GM12892 (cell line): Measurements from ENCODE around the gene RLN3.
"Not testable (repeated sequence)": the region's sequence is repeated elsewhere in the genome, so short reads cannot be mapped to it uniquely, and the experiment has no call there.

Experiments used
- DNase-seq: peaks from one replicate; pipeline ENCODE4 v3.0.0; 2011; ENCODE audit not compliant: insufficient read length
- FAIRE-seq: peaks from 2 replicates; lab custom pipeline; 2011; peaks lifted over from hg19 to GRCh38; lab: Jason Lieb, UNC
- POLR2A ChIP-seq: IDR thresholded peaks from 2 replicates; pipeline ENCODE4 v1.6.1; 2011; ENCODE audit warnings: low read depth, low read length, control low read depth
- POLR2AphosphoS5 ChIP-seq: IDR thresholded peaks from 2 replicates; pipeline ENCODE4 v1.6.1; 2011; ENCODE audit warnings: low read depth, low read length, control low read depth
- TAF1 ChIP-seq: IDR thresholded peaks from 2 replicates; pipeline ENCODE4 v1.6.1; 2011; ENCODE audit warnings: low read depth, mild to moderate bottlenecking, control low read depth, low read length, borderline replicate concordance

Gene RLN3

DNA sequence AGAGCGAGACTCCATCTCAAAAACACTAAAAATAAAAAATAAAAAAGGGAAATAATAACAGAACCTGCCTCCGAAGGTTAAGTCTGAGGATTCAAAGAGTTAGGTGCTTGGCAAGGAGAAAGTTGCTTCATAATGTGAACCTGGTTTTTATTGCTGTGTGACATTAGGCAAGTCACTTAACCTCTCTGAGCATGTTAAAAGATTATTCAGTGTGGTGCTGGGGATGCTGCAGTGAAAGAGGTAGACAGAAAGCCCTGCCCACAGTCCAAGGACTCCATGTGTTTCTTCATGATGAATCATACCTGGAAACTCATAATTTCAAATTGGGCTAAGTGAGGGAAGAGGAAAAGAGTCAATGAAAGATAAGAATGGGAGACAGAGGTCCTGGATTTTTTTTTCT is 6.0 kb downstream of the RLN3 start:
- TF ChIP-seq POLR2AphosphoS5 (no peak), POLR2A (no peak), TAF1 (no peak)
- DNase-seq, result no peak
- FAIRE-seq, result no peak

DNA sequence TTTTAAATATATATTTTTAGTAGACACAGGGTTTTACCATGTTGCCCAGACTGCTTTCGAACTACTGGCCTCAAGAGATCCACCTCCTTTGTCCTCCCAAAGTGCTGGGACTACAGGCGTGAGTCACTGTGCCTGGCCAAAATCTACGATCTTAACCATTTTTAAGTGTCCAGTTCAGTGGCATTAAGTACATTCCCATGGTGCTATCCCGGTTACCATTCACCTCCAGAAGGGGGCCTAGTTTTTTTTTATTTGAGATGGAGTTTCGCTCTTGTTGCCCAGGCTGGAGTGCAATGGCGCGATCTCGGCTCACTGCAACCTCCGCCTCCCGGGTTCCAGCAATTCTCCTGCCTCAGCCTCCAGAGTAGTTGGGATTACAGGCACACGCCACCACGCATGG is 7.2 kb downstream of the RLN3 start:
- not testable (repeated sequence) for DNase-seq, FAIRE-seq

DNA sequence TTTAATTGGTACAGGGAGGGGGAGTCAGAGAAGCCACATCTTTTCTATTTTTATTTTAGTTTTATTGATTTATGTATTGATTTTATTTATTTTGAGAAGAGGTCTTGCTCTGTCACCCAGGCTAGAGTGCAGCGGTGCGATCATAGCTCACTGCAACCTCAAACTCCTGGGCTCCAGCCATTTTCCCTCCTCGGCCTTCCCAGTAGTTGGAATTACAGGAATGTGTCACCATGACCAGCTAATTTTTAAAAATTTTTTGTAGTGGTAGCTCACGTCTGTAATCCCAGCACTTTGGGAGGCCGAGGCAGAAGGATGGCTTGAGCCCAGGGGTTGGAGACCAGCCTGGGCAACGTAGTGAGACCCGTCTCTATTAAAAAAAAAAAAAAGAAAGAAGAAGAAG is 7.8 kb downstream of the RLN3 start:
- DNase-seq (no peak), FAIRE-seq (no peak)
- TF ChIP-seq TAF1 (no peak), POLR2A (no peak), POLR2AphosphoS5 (no peak)

DNA sequence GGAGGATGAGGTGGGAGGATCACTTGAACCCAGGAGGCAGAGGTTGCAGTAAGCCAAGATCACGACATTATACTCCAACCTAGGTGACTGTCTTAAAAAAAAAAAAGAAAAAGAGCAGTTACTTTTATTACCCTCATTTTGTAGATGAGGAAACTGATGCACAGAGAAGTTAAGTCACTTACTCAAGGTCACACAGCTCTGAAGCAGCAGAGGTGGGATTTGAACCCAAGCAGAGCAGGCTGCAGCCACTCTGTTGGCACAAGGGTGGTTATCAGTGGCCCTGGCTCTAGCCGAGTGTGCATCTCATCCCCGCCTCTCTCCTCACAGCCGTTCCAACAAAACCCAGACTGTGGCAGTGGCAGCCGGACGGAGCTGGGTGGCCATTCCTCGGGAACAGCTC is 11.2 kb downstream of the RLN3 start:
- DNase-seq (no peak), FAIRE-seq (no peak)
- TF ChIP-seq TAF1 (no peak), POLR2AphosphoS5 (no peak), POLR2A (no peak)

DNA sequence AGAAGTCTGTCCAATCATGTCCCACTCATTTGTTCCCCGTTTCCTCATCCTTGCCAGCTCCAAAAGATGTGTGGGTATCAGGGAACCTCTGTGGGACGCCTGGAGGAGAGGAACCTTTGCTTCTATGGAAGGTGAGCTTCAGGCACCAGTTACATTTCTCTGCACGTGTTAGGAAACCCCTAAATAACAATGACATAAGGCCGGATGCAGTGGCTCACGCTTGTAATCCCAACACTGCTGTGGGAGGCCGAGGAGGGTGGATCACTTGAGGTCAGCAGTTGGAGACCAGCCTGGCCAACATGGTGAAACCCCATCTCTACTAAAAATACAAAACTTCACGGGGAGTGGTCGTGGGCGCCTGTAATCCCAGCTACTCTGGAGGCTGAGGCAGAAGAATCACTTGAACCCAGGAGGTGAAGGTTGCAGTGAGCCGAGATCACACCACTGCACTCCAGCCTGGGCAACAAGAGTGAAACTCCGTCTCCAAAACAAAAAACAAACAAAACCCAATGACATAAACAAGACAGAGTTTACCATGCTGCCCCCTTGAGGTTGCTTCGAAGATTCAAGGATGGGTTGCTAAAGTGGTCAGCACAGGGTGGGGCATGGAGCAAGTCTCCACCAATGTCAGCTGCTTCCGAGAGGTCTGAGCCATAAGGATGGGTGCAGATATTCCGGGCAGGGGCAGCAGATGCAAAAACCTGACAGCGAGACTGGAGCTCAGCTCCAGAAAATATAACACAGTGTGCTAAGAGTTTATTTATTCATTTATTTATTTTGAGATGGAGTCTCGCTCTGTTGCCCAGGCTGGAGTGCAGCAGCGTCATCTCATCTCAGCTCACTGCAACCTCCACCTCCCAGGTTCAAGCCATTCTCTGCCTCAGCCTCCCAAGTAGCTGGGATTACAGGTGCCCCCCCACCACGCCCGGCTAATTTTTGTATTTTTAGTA is 15.0 kb downstream of the RLN3 start:
- FAIRE-seq, result peak; percentile 78
- DNase-seq, result not testable (repeated sequence)

DNA sequence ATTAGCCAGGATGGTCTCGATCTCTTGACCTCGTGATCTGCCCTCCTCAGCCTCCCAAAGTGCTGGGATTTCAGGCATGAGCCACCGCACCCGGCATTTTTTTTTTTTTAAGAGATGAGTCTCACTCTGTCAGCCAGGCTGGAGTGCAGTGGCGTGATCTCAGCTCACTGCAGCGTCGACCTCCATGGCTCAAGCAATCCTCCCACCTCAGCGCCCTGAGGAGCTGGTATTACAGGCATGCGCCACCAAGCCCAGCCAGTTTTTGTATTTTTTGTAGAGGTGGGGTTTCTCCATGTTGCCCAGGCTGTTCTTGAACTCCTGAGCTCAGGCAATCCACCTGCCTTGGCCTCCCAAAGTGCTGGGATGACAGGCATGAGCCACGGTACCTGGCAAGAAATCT is 19.9 kb downstream of the RLN3 start:
- FAIRE-seq, DNase-seq: not testable (repeated sequence)

DNA sequence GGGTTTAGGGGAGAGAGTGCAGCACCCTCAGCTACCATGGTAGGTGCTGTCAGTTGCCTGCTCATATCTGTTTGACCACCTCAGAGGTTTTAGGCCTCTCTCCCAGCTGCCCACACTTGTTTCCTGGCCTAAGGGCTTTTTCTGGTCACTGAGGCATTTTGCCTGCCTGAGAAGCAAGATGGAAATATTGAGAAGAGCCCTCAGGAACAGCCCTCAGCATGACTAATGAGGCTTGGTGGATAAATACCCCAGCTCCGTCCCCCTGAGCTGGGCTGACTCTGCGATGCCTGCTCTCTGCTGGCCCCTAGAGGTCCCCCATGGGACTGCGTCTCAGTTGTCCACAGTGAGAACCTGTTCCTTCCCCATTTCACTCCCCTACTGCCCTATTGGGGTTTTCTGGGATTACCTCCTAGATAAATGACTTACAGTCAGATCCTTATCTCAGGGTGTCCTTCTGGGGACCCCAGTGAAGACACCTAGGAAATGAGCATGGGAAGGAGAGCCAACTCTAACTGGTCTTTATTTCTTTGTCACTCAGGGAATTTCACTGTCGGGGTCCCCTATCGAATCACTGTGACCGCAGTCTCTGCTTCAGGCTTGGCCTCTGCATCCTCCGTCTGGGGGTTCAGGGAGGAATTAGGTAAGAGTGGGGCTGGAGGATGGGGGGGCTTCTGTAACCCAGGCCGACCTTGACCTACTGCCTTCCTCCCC is 20.6 kb downstream of the RLN3 start:
- DNase-seq (no peak), FAIRE-seq (peak; percentile 78)
- TF ChIP-seq POLR2AphosphoS5 (no peak), POLR2A (no peak), TAF1 (no peak)

DNA sequence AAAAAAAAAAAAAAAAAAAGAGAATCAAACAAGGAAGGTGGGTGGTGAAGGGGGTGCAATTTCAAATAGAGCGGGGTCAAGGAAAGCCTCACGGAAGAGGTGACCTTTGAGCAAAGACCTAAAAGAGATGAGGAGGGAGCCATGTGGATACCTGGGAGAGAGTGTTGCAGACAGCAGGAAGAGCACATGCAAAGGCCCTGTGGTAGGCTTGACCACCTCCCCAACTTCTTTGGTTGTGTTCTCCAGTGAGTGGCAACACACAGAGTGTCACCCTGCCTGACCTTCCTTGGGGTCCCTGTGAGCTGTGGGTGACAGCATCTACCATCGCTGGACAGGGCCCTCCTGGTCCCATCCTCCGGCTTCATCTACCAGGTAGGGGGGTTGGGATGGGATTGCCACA is 22.6 kb downstream of the RLN3 start:
- FAIRE-seq, result no peak
- no peak for TF ChIP-seq POLR2A
- no peak for TF ChIP-seq TAF1
- no peak for TF ChIP-seq POLR2AphosphoS5
- DNase-seq, result no peak

DNA sequence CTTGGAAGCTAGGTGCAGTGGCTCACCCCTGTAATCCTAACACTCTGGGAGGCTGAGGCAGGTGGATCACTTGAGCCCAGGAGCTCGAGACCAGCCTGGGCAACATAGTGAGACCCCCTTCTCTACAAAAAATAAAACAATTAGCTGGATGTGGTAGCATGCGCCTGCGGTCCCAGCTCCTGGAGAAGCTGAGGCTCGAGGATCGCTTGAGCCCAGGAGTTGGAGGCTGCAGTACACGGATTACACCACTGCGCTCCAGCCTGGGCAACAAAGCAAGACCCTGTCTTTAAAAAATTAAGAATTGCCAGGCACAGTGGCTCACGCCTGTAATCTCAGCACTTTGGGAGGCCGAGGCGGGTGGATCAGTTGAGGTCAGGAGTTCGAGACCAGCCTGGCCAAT is 23.0 kb downstream of the RLN3 start:
- DNase-seq, FAIRE-seq: not testable (repeated sequence)

DNA sequence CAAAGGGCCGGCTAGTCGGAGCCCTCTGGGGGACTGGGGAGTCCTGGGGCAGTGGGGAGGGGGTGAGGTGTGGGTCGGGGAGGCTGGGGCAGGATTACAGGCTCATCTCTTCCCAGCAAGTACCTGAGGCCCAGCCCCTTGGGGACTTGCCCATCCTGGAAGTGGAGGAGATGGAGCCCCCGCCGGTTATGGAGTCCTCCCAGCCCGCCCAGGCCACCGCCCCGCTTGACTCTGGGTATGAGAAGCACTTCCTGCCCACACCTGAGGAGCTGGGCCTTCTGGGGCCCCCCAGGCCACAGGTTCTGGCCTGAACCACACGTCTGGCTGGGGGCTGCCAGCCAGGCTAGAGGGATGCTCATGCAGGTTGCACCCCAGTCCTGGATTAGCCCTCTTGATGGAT is 24.0 kb downstream of the RLN3 start:
- FAIRE-seq (no peak), DNase-seq (no peak)
- TF ChIP-seq POLR2A, result no peak
- no peak for TF ChIP-seq TAF1
- no peak for TF ChIP-seq POLR2AphosphoS5

DNA sequence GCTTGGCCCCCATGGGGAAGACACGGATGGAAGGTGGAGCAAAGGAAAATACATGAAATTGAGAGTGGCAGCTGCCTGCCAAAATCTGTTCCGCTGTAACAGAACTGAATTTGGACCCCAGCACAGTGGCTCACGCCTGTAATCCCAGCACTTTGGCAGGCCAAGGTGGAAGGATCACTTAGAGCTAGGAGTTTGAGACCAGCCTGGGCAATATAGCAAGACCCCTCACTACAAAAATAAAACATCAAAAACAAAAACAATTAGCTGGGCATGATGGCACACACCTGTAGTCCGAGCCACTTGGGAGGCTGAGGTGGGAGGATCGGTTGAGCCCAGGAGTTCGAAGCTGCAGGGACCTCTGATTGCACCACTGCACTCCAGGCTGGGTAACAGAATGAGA is 24.5 kb downstream of the RLN3 start:
- no peak for TF ChIP-seq POLR2AphosphoS5
- DNase-seq (no peak), FAIRE-seq (no peak)

DNA sequence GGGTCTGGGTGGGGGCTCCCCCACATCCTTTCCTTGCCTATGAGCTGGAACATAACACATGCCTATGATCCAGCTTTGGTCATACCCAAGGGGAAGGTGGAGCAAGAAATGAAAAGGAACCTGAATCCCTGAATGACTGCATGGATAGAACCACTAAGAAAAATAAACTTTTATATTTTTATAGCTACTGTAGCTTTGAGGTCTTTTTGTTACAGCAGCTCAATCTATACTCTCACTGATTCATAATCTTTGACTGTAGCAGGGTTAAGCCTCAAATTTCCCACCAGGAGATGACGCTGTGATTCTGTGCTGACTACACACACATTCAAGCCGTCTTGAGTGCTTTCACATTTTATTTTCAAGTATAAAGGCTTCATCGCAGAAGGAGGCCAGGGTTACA is 25.1 kb downstream of the RLN3 start:
- FAIRE-seq, result no peak
- no peak for TF ChIP-seq POLR2A
- TF ChIP-seq POLR2AphosphoS5, result no peak
- TF ChIP-seq TAF1, result no peak

DNA sequence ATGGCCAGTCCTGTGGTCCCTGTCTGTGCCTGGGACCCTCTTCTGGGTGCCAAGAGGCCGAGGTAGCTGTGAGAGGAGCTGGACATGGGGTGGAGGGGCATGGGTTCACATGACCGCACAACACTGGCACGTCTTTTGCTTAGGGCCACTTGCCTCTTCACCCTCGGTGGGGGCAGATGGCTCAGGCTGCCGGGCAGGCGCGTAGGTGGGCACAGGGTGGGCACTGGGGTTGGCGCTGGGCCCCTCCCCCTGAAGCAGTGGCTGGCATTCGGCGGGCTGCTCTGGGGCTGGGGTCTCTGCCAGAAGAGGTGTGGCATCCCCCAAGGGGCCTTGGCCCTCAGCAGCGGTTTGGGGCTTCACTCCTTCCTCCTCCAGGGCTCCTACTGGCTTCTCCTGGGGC is 25.6 kb downstream of the RLN3 start:
- TF ChIP-seq POLR2AphosphoS5 (no peak), POLR2A (peak; percentile 22; the same call in 1 of the 2 replicates)

More for the DNA sequence above, 25.1 kb downstream of the RLN3 start:
- DNase-seq, result no peak

More for the DNA sequence above, 25.6 kb downstream of the RLN3 start:
- DNase-seq, result no peak
- no peak for FAIRE-seq
